Activated CD4-positive, alpha-beta T cell treated with anti-CD3 and anti-CD28 coated beads, Interleukin-2, Interleukin-4, amounts not matched to agents 100 ng/mL and 50 ng/mL, durations not matched to agents 16 hours and 8 hours (primary cell): ENCODE results near the gene EEF1A2.

Experiments used
- DNase-seq: peaks from one replicate; pipeline ENCODE4 v3.0.0-alpha.2; 2020; ENCODE audit warnings: low spot score

The EEF1A2 gene

DNA sequence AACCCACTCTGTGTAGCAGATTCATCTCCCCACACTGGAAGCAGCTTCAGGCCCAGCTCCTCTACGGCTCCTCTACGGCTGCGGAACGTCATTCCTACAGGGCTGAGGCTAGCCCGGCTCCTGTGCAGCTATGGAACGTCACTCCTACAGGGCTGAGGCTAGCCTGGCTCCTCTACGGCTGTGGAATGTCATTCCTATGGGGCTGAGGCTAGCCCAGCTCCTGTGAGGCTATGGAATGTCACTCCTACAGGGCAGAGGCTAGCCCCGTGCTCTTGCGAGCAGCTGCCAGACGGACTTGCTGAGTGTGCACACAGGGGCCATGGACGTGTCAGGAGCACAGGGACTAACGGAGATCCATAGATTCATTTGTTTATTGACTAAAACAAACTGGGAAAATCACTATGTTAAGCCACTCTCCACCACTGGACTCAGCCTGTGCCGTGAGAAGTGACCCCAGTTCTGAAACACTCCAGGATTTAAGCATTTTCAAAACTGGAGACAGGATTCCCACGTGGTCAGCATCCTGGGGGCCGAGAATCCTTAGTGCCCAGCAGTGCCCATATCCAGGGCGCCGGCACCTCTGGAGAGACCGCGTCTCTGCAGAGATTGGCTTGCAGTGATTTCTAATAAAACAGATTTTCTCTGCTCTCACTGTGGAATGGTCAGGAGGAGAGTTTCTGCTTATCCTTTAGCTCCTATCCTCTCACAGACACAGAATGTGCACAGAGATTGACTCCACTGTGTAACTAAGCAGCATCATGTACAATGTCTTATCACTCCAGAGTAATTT lies 31.4 kb downstream of the EEF1A2 start:
- no peak for DNase-seq

DNA sequence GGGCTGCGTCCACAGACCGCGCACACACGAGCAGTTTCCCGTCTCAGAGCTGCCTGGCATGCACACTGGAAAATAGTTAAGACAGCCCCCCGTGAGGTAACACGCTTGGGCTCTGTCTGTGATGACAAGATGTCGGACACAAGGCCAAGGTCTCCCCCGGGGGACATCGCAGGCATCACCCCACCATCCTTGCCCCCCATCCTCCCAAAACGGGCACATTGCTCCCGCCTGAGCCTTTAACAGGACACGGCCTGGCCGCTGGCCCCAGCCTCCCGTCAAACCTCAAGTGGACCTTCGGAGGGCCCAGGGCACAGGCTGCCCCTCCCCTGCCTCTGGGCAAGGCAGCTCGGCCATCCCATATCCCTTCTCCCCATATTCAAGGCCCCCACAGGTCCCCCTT lies 32.0 kb downstream of the EEF1A2 start:
- DNase-seq, result no peak

GRCh38 chr20:63466250-63466825 lies 32.5 kb downstream of the EEF1A2 start:
- DNase-seq, result no peak

DNA sequence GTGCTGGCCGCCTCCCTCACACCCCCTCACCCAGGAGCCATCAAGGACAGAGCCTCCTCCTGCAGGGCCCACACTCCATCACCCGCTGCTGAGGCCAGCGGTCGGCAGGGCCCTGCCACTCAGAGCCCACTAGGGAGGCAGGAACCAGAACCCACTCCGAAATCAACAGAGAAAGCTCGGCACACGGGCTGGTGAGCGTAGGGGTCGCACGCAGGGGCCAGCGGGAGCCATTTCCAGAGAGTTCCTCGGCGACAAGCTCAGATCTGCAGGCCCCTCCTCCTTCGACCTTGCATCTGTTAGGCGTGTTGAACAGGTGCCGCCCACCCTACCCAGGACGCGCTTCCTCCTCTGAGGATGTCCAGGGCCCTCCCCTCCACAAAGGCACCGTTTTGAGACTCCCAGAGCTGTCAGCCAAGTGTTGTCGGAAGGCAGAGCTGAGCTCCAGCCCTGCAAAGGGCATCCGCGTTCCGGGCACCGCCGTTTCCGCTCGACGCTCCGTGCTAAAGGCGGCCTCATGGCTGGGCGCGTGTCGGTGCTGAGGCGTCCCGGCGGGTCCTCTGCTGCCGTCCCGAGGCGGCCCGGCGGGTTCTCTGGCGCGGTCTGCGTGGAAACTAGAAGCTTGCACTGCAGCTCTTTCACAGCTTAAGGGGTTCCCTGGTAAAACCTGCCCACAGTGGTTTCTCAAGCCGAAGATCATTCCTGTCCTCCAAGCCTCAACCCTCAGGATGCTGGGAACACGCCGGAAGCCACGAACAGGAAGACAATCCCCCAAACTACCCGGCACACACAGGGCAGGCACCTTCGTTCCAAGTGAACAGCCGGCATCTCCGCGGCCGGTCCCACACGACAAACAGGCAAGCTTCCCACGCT lies 33.3 kb downstream of the EEF1A2 start:
- no peak for DNase-seq

DNA sequence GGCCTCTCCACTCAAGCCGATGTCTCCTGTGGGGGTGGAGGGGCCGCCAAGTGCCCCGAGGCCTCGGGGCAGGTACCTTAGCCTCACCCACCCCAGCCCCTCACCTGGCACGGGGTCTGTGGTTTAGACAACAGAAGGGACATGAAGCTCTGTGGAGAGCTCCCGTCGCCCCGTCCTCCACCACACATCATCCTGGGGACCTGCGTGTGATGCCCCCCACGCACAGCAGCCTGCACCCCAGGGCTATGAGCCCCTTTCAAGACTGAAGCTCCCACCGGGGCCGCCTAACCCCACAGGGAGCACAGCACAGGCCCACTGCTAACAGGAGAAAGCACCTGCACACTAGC lies 34.6 kb downstream of the EEF1A2 start:
- DNase-seq, result no peak

DNA sequence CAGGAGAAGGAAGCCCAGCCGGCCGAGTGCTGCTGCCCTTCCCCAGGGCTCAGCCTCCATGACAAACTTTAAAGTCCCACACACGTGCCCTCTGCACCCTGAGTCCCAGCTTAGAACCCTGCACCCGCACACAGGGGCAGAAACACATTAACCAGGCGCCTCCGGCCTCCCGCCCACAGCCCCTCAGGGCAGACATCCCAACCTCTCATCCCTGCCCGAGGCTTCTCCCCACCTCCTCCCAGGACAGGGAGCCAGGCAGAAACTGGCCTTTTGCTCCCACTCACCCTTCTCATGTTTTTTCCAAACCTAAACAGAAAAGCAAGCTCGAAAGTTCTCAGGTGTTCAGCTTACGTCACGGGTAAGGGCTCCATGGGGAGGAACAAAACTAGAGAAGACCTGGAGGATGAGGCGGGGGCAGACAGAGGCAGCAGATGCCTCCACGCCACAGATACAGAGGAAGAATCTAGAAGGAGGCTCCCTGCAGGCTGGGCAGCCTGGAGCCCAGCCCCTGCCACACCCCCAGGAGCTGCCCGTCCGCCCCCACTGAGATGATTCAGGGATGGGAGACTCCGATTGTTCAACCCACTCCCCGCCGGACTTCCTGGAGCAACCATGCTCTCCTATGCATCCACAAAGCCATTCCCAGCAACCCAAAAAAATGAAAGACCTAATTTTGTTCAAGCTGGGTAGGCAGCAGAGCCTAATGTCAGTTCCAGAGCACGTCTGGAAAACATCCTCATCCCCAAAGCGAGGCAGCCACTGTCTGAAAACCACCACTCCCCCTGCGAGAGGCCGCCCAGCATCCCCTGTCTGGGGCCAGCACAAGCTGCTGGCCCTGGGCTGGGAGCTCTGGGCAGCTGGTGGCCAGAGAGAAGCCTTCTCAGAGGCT lies 35.2 kb downstream of the EEF1A2 start:
- DNase-seq, result no peak

- no peak for DNase-seq
These were observed 36.6 kb downstream of the EEF1A2 start for GRCh38 chr20:63462244-63462643.

DNA sequence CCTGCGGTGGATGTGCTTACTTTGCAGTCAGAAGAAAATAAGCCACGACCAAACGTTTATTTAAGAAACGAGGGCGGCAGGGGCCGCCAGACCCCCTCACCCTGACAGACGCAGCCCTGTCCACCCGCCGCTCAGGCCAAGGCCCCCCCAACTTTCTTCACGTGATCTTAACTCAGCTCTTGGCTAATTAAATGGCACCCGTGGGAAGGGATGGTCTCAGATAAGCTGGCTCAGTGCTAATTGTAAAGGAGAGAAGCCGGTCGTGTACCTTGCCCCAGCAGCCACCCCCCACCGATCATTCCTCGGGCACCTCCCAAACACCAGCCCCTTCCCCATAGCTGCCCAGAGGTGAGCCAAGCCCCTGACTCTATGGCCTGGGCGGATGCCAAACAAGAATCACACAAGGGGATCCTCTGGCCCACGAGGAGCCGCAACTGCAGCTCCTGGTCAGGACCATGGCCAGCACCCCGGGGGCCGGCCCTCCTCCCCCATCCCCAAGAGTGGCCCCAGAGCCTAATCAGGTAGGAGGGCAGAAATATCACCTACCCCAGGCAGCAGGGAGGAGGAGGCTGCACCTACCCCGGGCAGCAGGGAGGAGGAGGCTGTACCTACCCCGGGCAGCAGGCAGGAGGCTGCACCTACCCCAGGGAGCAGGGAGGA lies 37.6 kb downstream of the EEF1A2 start:
- DNase-seq, result no peak

DNA sequence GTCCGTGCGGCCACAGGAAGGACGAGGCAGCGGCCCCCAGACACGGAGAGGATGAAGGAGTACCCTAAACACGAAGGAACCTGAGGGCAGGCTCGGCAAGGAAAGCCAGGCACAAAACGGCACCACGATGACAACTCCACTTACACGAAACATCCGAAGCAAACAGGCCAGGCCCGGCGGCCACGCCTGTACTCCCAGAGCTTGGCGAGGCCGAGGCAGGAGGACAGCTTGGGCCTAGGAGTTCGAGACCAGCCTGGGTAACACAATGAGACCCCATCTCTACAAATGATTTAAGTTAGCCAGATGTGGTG lies 39.9 kb downstream of the EEF1A2 start:
- DNase-seq, result no peak

DNA sequence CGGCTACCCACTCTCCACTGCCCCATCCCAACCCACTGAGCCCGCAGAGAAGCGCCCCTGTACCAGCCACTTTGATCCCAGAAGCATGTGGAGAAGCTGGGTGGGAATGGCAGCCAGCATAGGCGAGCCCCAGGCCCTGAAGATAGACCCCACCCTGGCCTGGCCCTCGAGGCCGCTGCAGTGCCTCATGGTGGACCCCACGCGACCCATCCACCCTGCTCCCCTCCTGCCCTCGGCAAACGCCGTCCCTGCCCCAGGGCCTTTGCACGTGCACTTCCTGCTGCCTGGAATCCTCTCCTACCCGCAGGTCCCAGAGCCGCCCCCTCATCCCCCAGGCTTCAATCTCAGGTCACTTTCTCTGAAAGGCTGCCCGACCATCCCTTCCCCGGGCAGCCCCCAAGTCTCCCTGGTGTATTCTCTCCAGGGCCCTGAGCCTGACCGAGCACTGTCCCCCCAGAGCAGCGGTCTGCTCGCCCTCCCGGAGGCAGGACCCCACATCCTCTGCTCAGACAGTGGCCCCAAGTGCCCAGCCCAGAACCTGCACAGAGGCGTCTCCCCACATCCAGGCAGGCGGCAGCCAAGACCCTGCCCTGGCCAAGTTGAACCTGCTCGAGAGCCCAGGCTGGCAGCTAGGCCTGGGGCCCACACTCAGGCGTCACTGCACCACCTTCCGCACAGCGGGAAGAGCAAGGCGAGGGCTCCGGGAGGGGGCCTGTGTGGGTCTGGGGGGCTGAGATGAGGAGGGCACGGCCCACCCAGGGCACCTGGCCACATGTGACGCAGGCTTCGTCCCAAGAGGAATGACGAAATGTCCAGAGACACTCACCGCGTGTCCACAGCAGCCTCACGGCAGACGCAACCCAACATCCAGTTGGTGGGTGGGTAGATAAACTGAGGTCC lies 40.5 kb downstream of the EEF1A2 start:
- no peak for DNase-seq

DNA sequence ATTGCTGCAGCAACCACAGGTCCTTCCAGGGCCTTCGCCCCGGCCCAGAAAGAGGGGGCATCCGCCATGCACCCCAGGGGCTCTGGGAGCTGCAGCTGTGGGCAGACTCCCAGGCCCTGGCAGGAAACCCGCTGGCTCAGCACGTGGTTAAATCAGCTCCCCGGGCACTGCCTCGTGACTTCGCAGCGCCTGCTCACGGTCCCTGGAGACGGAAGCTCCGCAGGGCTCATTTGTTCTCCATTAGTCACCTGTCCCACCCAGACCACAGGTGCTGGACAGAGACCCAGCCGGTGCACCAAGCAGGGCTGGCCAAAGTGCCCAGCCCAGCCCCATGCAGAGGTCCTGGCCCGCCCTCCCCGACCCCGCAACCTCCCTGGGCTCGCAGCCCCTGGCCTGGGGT lies 41.1 kb downstream of the EEF1A2 start:
- no peak for DNase-seq

- no peak for DNase-seq
These were observed 42.2 kb downstream of the EEF1A2 start for GRCh38 chr20:63456429-63457284.

DNA sequence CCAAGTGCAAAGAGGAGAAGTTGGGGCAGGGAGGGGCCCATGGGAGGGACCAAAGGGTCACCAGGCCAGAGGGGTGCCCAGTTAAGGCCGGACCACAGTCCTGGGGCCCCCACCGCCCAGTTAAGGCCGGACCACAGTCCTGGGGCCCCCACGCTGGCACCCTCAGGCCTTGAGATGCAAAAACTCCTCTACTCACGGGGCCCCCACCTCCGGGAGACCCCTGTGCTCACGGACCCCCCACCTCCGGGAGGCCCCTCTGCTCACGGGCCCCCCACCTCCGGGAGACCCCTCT lies 43.4 kb downstream of the EEF1A2 start:
- DNase-seq, result no peak

DNA sequence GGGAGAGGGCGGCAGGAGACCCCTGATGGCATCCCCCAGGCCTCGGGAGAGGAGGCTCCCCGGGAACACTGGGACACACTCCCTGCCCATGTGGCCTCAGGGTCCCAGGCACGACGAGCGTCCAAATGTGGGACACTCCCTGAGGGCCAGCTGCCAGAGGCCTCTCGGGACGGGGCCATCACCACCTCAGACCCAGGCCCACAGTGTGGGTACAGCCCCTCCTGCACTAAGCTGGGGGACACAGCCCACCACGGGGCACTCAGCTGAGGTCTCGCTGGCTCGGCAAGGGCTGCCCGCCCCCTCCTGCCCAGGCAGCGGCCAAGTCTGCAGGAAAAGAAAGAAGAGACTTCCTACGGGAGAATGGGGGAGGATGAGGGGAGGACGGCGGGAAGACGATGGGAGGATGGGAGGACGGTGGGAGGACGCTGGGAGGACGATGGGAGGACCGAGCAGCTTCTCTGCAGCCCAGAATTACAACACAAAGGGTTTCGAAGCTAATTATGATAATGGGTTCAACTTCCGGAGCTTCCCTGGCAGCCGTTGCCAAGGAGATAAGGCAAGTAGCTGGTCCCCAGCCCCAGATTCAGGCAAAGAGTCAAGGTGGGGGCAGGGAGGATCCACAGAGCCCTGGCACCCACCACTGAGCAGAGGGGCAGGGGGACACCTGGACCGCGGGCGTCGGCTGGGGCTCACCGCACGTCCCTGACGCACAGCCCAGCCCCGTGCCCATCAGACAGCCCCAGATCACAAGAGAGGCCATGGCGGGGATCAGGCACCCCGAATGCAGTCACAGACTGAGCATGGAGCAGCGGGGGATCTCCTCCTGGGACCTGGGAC lies 43.9 kb downstream of the EEF1A2 start:
- no peak for DNase-seq

- no peak for DNase-seq
These were observed 45.9 kb downstream of the EEF1A2 start for GRCh38 chr20:63452821-63453523.

- no peak for DNase-seq
These were observed 46.5 kb downstream of the EEF1A2 start for GRCh38 chr20:63452341-63452740.

- DNase-seq, result no peak
These were observed 47.1 kb downstream of the EEF1A2 start for GRCh38 chr20:63451821-63452220.
